ACC112 (cell line): ENCODE data around the gene KCNAB1.
"Not testable (repeated sequence)": the region's sequence is repeated elsewhere in the genome, so short reads cannot be mapped to it uniquely, and the experiment has no call there.

Experiments used
- H2AFZ ChIP-seq: fragments of 200-600 bp; sonication (generic); one replicate; pipeline ENCODE4 v1.6.0; 2017; ENCODE audit warnings: antibody characterized with exemption, low read length; ENCODE audit not compliant: unreplicated experiment
- H3K27ac ChIP-seq: fragments of 200-600 bp; sonication (generic); 2 replicates; pipeline ENCODE4 v1.5.1; 2014; ENCODE audit warnings: low read depth, mild to moderate bottlenecking, antibody characterized with exemption, low read length, moderate library complexity
- H3K27me3 ChIP-seq: fragments of 200-600 bp; sonication (generic); 2 replicates; pipeline ENCODE4 v1.6.1; 2014; ENCODE audit warnings: mild to moderate bottlenecking, antibody characterized with exemption, low read length, moderate library complexity, mixed read lengths; ENCODE audit not compliant: insufficient read depth
- H3K36me3 ChIP-seq: fragments of 200-600 bp; sonication (generic); 2 replicates; pipeline ENCODE4 v1.6.1; 2016; ENCODE audit warnings: mild to moderate bottlenecking, antibody characterized with exemption, low read length, moderate library complexity, mixed read lengths; ENCODE audit not compliant: insufficient read depth
- H3K4me1 ChIP-seq: fragments of 200-600 bp; sonication (generic); one replicate; pipeline ENCODE4 v1.6.1; 2016; ENCODE audit warnings: low read length, mixed read lengths; ENCODE audit not compliant: insufficient read depth, unreplicated experiment, control insufficient read depth
- H3K4me3 ChIP-seq: fragments of 200-600 bp; sonication (generic); 2 replicates; pipeline ENCODE4 v1.5.1; 2014; ENCODE audit warnings: mild to moderate bottlenecking, low read depth, low read length
- H3K79me2 ChIP-seq: fragments of 200-600 bp; sonication (generic); one replicate; pipeline ENCODE4 v1.6.0; 2016; ENCODE audit warnings: low read length; ENCODE audit not compliant: control insufficient read depth, unreplicated experiment, insufficient read depth

Gene KCNAB1

GRCh38 chr3:156137397-156137796 is 17.0 kb downstream of the KCNAB1 start:
- not testable (repeated sequence) for H2AFZ ChIP-seq, H3K4me1 ChIP-seq, H3K4me3 ChIP-seq, H3K36me3 ChIP-seq, H3K79me2 ChIP-seq, H3K27ac ChIP-seq
- H3K27me3 ChIP-seq = peaks cover 12% of the 10 kb centered on the region

- Histone ChIP-seq H3K27ac (no peak overlapping the region), H3K4me3 (no peak overlapping the region), H3K36me3 (no peaks in the 10 kb centered on the region), H3K27me3 (peaks cover 3% of the 10 kb centered on the region; the same call in 1 of the 2 replicates), H2AFZ (no peak overlapping the region), H3K4me1 (peaks cover 8% of the 10 kb centered on the region), H3K79me2 (no peaks in the 10 kb centered on the region)
Observed at GRCh38 chr3:156140001-156140595, 19.7 kb downstream of the KCNAB1 start.

DNA sequence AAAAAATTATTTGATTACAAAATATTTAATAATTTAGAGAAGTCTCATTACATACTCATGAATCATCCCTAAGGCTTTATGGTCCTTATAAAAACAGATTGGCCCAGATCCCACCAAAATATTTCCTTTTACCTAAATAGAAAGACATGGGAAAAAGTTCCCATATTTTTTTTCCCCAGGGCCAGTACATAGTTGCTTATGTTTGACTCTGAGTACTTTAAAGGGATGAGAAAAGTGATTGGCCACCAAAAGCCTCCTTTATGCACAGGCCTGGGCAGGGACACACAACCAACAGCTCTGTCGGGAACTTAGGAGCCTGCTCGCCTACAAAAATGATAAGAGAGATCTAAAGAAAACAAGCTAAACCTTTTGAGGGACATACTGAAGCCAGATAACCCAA is 22.3 kb downstream of the KCNAB1 start:
- Histone ChIP-seq H3K36me3 (no peaks in the 10 kb centered on the region), H3K27ac (no peak overlapping the region), H3K4me1 (peaks cover 8% of the 10 kb centered on the region), H2AFZ (no peak overlapping the region), H3K4me3 (no peak overlapping the region), H3K79me2 (no peaks in the 10 kb centered on the region), H3K27me3 (peaks cover 7% of the 10 kb centered on the region; the same call in 1 of the 2 replicates)

GRCh38 chr3:156143136-156143535 is 22.8 kb downstream of the KCNAB1 start:
- Histone ChIP-seq H3K27ac (no peak overlapping the region), H3K36me3 (no peaks in the 10 kb centered on the region), H2AFZ (no peak overlapping the region), H3K79me2 (no peaks in the 10 kb centered on the region), H3K4me3 (no peak overlapping the region), H3K27me3 (peaks cover 7% of the 10 kb centered on the region; the same call in 1 of the 2 replicates), H3K4me1 (peaks cover 8% of the 10 kb centered on the region)

- H3K4me1 ChIP-seq = peaks cover 14% of the 10 kb centered on the region
- H3K27me3 ChIP-seq = peaks cover 7% of the 10 kb centered on the region; the same call in 1 of the 2 replicates
- H3K27ac ChIP-seq = no peak overlapping the region
- no peak overlapping the region for H2AFZ ChIP-seq
- H3K36me3 ChIP-seq = no peaks in the 10 kb centered on the region
- H3K4me3 ChIP-seq = no peak overlapping the region
- no peaks in the 10 kb centered on the region for H3K79me2 ChIP-seq
Observed at GRCh38 chr3:156144060-156144459, 23.7 kb downstream of the KCNAB1 start.

DNA sequence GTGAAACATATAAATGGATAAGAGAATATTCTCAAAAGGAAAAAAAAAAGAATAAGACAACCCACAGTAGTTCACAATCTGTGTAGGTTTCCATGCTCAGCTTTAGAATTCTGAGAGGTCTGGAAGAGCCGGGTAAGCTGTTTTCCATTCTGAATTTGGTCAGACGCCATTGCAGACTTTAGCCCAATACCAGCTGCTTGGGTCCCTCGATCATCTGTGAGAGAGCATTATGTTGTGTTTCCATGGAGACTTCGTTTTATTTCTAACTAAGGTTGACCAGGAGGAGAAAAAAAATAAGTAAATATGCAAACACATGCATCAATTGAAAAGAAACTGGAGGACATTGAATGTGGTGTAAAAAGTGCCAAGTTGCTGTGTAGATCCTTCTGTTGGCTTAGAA is 25.5 kb downstream of the KCNAB1 start:
- peaks cover 27% of the 10 kb centered on the region for H3K4me1 ChIP-seq
- no peaks in the 10 kb centered on the region for H3K36me3 ChIP-seq
- no peak overlapping the region for H2AFZ ChIP-seq
- no peaks in the 10 kb centered on the region for H3K79me2 ChIP-seq
- H3K27me3 ChIP-seq = peaks cover 7% of the 10 kb centered on the region; the same call in 1 of the 2 replicates
- no peak overlapping the region for H3K4me3 ChIP-seq
- no peak overlapping the region for H3K27ac ChIP-seq

DNA sequence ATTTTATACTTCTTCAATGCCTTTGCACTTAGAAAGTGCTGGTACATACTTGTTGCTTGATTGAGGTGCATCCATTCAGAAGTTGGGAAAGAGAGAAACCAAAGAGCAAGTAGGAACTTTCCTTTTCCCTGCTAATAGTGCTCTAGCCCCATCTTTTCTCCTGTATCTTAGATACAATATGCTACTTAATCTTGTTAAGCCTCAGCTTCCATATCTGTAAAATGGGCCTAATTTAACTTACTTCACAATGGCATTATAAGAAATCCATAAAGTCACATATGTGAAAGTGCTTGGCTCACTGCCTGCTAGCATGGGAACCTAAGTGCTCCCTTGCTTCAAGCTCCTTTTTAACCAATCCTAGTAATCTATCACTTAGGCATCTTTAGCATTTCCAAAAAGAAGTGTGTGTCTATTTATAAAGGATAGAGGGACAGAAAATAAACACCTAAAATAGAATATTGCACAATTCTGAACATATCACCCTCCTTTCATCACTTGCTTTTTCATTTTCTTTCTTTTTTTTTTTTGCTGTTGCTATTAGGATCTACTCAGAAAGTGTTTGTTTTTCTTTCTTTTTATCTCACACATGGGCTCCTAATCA is 28.1 kb downstream of the KCNAB1 start:
- no peaks in the 10 kb centered on the region for H3K79me2 ChIP-seq
- H3K27me3 ChIP-seq = peaks cover 7% of the 10 kb centered on the region; the same call in 1 of the 2 replicates
- peak overlapping the region; percentile 80 for H2AFZ ChIP-seq
- peaks cover 18% of the 10 kb centered on the region for H3K4me1 ChIP-seq
- H3K27ac ChIP-seq = no peak overlapping the region
- H3K36me3 ChIP-seq = no peaks in the 10 kb centered on the region
- no peak overlapping the region for H3K4me3 ChIP-seq

DNA sequence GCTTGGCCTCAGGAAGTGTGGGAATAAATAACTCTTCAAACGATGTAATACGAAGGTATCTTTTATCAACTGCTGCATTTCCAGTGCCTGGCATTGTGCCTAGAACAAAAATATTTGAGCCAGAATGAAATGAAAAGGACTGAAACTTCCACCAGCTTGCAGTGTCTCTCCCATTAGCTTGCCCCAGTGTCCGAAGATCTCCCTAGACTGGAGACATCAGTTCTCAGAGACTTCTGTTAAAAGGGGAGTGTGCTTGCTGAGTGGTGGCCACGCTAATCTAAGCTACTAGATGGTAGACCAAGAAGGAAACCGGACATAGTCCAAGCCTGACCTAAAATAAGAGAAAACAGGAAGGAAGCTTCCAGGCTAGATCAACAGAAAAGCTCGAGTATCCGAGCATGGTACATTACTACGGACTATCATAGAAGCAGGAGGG is 28.6 kb downstream of the KCNAB1 start:
- peaks cover 18% of the 10 kb centered on the region for H3K4me1 ChIP-seq
- H3K27ac ChIP-seq = no peak overlapping the region
- peak overlapping the region; percentile 80 for H2AFZ ChIP-seq

DNA sequence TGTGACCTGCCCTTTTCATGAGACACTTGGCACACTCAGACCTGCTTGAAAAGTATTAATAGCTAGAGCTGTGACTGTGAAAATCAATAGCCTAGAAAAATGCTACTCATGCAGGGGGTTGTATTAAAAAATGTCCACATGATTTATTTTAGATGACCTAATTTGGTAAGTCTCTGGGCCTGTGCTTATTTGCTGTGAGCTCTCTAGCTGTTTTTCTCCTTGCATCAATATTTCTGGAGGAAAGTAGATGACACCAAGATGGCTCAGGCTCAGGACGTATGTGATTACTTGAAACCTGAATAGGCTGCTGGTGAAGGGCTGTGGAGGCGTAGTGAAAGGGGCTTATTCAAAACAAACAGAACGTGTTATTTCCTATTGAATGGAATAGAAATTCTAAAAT is 29.5 kb downstream of the KCNAB1 start:
- no peak overlapping the region for H3K27ac ChIP-seq
- H3K4me1 ChIP-seq = peaks cover 18% of the 10 kb centered on the region
- peak overlapping the region; percentile 87 for H2AFZ ChIP-seq

More for the DNA sequence above, 28.6 kb downstream of the KCNAB1 start:
- H3K27me3 ChIP-seq = peaks cover 7% of the 10 kb centered on the region; the same call in 1 of the 2 replicates
- H3K79me2 ChIP-seq = no peaks in the 10 kb centered on the region
- H3K36me3 ChIP-seq = no peaks in the 10 kb centered on the region
- peak overlapping the region; percentile 6; the same call in 1 of the 2 replicates for H3K4me3 ChIP-seq

GRCh38 chr3:156150434-156151066 is 30.2 kb downstream of the KCNAB1 start:
- peak overlapping the region; percentile 87 for H2AFZ ChIP-seq
- H3K36me3 ChIP-seq = no peaks in the 10 kb centered on the region
- no peaks in the 10 kb centered on the region for H3K27me3 ChIP-seq
- H3K79me2 ChIP-seq = no peaks in the 10 kb centered on the region
- peaks cover 18% of the 10 kb centered on the region for H3K4me1 ChIP-seq
- no peak overlapping the region for H3K4me3 ChIP-seq
- no peak overlapping the region for H3K27ac ChIP-seq

More for the DNA sequence above, 29.5 kb downstream of the KCNAB1 start:
- H3K4me3 ChIP-seq = no peak overlapping the region
- H3K79me2 ChIP-seq = no peaks in the 10 kb centered on the region
- H3K27me3 ChIP-seq = peaks cover 5% of the 10 kb centered on the region; the same call in 1 of the 2 replicates
- H3K36me3 ChIP-seq = no peaks in the 10 kb centered on the region
